ENCODE data around the gene PAGR1. TPM values are rescaled to one million over a fixed set of nuclear protein-coding genes. Genes with fewer than 3 reads are reported as not detected.

The PAGR1 gene
- total and polyA plus RNA-seq, 2 of the 13 experiments (the other 11 are each of a cell fraction or from before 2014, with no cell fraction given): 9.8 to 66.4 TPM

DNA sequence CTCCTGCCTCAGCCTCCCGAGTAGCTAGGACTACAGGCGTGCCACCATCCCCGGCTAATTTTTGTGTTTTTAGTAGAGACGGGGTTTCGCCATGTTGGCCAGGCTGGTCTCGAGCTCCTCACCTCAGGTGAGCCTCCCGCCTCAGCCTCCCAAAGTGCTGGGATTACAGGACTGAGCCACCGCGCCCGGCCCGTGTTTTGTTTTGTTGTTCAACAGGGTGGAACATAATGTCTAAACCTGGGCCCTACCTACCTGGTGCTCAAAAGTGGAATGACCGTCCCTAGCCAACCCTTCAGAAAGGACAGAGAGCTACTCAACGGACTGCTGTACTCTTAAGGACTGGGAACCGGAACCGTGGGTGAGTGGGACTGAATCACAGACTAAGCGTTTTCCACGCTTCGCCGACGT, 26.2 kb upstream of the PAGR1 start (continued):
- TF ChIP-seq, protein P1, sequence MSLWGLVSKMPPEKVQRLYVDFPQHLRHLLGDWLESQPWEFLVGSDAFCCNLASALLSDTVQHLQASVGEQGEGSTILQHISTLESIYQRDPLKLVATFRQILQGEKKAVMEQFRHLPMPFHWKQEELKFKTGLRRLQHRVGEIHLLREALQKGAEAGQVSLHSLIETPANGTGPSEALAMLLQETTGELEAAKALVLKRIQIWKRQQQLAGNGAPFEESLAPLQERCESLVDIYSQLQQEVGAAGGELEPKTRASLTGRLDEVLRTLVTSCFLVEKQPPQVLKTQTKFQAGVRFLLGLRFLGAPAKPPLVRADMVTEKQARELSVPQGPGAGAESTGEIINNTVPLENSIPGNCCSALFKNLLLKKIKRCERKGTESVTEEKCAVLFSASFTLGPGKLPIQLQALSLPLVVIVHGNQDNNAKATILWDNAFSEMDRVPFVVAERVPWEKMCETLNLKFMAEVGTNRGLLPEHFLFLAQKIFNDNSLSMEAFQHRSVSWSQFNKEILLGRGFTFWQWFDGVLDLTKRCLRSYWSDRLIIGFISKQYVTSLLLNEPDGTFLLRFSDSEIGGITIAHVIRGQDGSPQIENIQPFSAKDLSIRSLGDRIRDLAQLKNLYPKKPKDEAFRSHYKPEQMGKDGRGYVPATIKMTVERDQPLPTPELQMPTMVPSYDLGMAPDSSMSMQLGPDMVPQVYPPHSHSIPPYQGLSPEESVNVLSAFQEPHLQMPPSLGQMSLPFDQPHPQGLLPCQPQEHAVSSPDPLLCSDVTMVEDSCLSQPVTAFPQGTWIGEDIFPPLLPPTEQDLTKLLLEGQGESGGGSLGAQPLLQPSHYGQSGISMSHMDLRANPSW (CRISPR knock-in tag; IDR thresholded peaks at IDR 0.05; ENCODE audit: borderline replicate concordance): no peak; the same call in 1 of the 2 replicates
- TF ChIP-seq IRX3 (CRISPR knock-in tag; IDR thresholded peaks at IDR 0.05; ENCODE audit: borderline replicate concordance, low read depth): no peak
- TF ChIP-seq MXI1 (IDR thresholded peaks at IDR 0.05; ENCODE audit: borderline replicate concordance, low read depth, low read length): no peak
- no peak for TF ChIP-seq ZNF7 (CRISPR knock-in tag; IDR thresholded peaks at IDR 0.05)
- no peak for TF ChIP-seq RNF2 (conservative IDR thresholded peaks at IDR 0.05; ENCODE audit: low read depth)
- TF ChIP-seq PHF20 (CRISPR knock-in tag; IDR thresholded peaks at IDR 0.05): no peak
- TF ChIP-seq, protein P2, sequence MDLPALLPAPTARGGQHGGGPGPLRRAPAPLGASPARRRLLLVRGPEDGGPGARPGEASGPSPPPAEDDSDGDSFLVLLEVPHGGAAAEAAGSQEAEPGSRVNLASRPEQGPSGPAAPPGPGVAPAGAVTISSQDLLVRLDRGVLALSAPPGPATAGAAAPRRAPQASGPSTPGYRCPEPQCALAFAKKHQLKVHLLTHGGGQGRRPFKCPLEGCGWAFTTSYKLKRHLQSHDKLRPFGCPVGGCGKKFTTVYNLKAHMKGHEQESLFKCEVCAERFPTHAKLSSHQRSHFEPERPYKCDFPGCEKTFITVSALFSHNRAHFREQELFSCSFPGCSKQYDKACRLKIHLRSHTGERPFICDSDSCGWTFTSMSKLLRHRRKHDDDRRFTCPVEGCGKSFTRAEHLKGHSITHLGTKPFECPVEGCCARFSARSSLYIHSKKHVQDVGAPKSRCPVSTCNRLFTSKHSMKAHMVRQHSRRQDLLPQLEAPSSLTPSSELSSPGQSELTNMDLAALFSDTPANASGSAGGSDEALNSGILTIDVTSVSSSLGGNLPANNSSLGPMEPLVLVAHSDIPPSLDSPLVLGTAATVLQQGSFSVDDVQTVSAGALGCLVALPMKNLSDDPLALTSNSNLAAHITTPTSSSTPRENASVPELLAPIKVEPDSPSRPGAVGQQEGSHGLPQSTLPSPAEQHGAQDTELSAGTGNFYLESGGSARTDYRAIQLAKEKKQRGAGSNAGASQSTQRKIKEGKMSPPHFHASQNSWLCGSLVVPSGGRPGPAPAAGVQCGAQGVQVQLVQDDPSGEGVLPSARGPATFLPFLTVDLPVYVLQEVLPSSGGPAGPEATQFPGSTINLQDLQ (CRISPR knock-in tag; IDR thresholded peaks at IDR 0.05): peak; percentile 47
- TF ChIP-seq, protein P3, sequence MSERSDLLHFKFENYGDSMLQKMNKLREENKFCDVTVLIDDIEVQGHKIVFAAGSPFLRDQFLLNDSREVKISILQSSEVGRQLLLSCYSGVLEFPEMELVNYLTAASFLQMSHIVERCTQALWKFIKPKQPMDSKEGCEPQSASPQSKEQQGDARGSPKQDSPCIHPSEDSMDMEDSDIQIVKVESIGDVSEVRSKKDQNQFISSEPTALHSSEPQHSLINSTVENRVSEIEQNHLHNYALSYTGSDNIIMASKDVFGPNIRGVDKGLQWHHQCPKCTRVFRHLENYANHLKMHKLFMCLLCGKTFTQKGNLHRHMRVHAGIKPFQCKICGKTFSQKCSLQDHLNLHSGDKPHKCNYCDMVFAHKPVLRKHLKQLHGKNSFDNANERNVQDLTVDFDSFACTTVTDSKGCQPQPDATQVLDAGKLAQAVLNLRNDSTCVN (CRISPR knock-in tag; IDR thresholded peaks at IDR 0.05; ENCODE audit: borderline replicate concordance): no peak
- TF ChIP-seq HES4 (CRISPR knock-in tag; IDR thresholded peaks at IDR 0.05; ENCODE audit: borderline replicate concordance): no peak
- no peak for TF ChIP-seq NFKB2 (CRISPR knock-in tag; IDR thresholded peaks at IDR 0.05; ENCODE audit: borderline replicate concordance)
- TF ChIP-seq STAT5B (CRISPR knock-in tag; IDR thresholded peaks at IDR 0.05): no peak
- TF ChIP-seq ZSCAN30 (CRISPR knock-in tag; IDR thresholded peaks at IDR 0.05): no peak
- no peak for TF ChIP-seq MTA3 (CRISPR knock-in tag; IDR thresholded peaks at IDR 0.05)
- no peak for TF ChIP-seq MAFG (CRISPR knock-in tag; IDR thresholded peaks at IDR 0.05)
- TF ChIP-seq TBX2 (CRISPR knock-in tag; IDR thresholded peaks at IDR 0.05; ENCODE audit: borderline replicate concordance): no peak
- no peak; the same call in 1 of the 2 replicates for TF ChIP-seq SETDB1 (CRISPR knock-in tag; IDR thresholded peaks at IDR 0.05; ENCODE audit: borderline replicate concordance)
- no peak; the same call in 1 of the 2 replicates for TF ChIP-seq MAF1 (CRISPR knock-in tag; IDR thresholded peaks at IDR 0.05; ENCODE audit: borderline replicate concordance)
- TF ChIP-seq, protein P4, sequence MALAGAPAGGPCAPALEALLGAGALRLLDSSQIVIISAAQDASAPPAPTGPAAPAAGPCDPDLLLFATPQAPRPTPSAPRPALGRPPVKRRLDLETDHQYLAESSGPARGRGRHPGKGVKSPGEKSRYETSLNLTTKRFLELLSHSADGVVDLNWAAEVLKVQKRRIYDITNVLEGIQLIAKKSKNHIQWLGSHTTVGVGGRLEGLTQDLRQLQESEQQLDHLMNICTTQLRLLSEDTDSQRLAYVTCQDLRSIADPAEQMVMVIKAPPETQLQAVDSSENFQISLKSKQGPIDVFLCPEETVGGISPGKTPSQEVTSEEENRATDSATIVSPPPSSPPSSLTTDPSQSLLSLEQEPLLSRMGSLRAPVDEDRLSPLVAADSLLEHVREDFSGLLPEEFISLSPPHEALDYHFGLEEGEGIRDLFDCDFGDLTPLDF (CRISPR knock-in tag; IDR thresholded peaks at IDR 0.05): no peak
- TF ChIP-seq CBX5 (CRISPR knock-in tag; IDR thresholded peaks at IDR 0.05; ENCODE audit: borderline replicate concordance): no peak
- no peak for TF ChIP-seq ZNF660 (CRISPR knock-in tag; IDR thresholded peaks at IDR 0.05; ENCODE audit: borderline replicate concordance, low read depth)
- TF ChIP-seq NCOR1 (IDR thresholded peaks at IDR 0.05; ENCODE audit: borderline replicate concordance, low read length): no peak
- TF ChIP-seq DPF2 (CRISPR knock-in tag; IDR thresholded peaks at IDR 0.05; ENCODE audit: borderline replicate concordance, low read depth): no peak
- no peak for TF ChIP-seq HDAC6 (IDR thresholded peaks at IDR 0.05; ENCODE audit: low read depth, low read length)
- TF ChIP-seq ZSCAN20 (CRISPR knock-in tag; IDR thresholded peaks at IDR 0.05; ENCODE audit: borderline replicate concordance): no peak

Data from HepG2 (cell line).